HCT116 (cell line): ENCODE data around the gene BMERB1. TPM values are rescaled to one million over a fixed set of nuclear protein-coding genes. Genes with fewer than 3 reads are reported as not detected.

Experiments
- ATAC-seq: fragments of 200-7000 bp; cut with Tn5 transposase; 2 replicates; pipeline ENCODE4 v1.9.1; 2020; ENCODE audit warnings: mild to moderate bottlenecking, moderate library complexity
- BruUV-seq: library from RNA; stranded (reverse); fragments of 400-500 nt; replicated peaks from 2 replicates; lab custom pipeline; 2021; lab: Mats Ljungman, UMichigan
- CTCF ChIA-PET: fragments of 300-600 bp; sonication (Branson Sonifier 250); formaldehyde crosslinking; loops from one replicate; lab custom pipeline; 2021; ENCODE audit warnings: antibody characterized with exemption; lab: Charles Lee
- POLR2A ChIA-PET: fragments of 300-600, 350-600 bp; sonication (Branson Sonifier 250); formaldehyde crosslinking; loops from one replicate; lab custom pipeline; 2021; ENCODE audit warnings: antibody characterized with exemption; lab: Charles Lee
- RAD21 ChIA-PET, 2 experiments: fragments of 300-600 bp; sonication (Branson Sonifier 250); formaldehyde crosslinking; loops; one replicate each; lab custom pipeline; 2023; ENCODE audit warnings: low total read pairs in 2 of 2; ENCODE audit not compliant: uncharacterized antibody in 2 of 2, unreplicated experiment in 2 of 2, low non-redundant PET in 1 of 2; lab: Charles Lee
- DNase-seq: peaks from one replicate; pipeline ENCODE4 v3.0.0-alpha.2; 2010; ENCODE audit warnings: low read depth, low spot score
- H2AFZ ChIP-seq: fragments of 200-600 bp; shearing (Covaris generic), sonication (generic); 2 replicates; pipeline ENCODE4 v1.6.1; 2017; ENCODE audit warnings: low read depth, mixed run types, mixed read lengths, antibody characterized with exemption, low read length; ENCODE audit not compliant: poor library complexity, severe bottlenecking
- H3K27ac ChIP-seq: 2 replicates; pipeline ENCODE4 v1.5.1; 2012; ENCODE audit warnings: low read depth, low read length
- H3K27me3 ChIP-seq: fragments of 200-600 bp; sonication (generic); 2 replicates; pipeline ENCODE4 v1.6.1; 2016; ENCODE audit warnings: mixed run types, low read length, mixed read lengths; ENCODE audit not compliant: insufficient read depth
- H3K36me3 ChIP-seq, 2 experiments: fragments of 200-500 bp in 1 of 2; fragments of 200-600 bp in 1 of 2; sonication (Bioruptor generic) in 1 of 2; sonication (generic) in 1 of 2; 2 replicates each; pipeline versions ENCODE4 v1.5.1 to v1.6.1; 2014 to 2016; ENCODE audit warnings: low read length in 2 of 2, inconsistent platforms in 1 of 2, mixed read lengths in 1 of 2, mixed run types in 1 of 2; ENCODE audit not compliant: insufficient read depth in 2 of 2, control insufficient read depth in 1 of 2
- H3K4me1 ChIP-seq, 2 experiments: fragments of 200-600 bp in 1 of 2; sonication (generic) in 1 of 2; 2 replicates each; pipeline versions ENCODE4 v1.5.1 to v1.6.1; 2012 to 2017; ENCODE audit warnings: low read length in 2 of 2, inconsistent platforms in 1 of 2, mild to moderate bottlenecking in 1 of 2, mixed read lengths in 1 of 2, mixed run types in 1 of 2, moderate library complexity in 1 of 2; ENCODE audit not compliant: insufficient read depth in 2 of 2, control insufficient read depth in 1 of 2
- H3K4me2 ChIP-seq: fragments of 200-600 bp; sonication (generic); 2 replicates; pipeline ENCODE4 v1.6.1; 2017; ENCODE audit warnings: mixed run types, low read length, mixed read lengths
- H3K4me3 ChIP-seq, 2 experiments: fragments of 200-600 bp in 1 of 2; sonication (generic) in 1 of 2; replicated peaks in 1 of 2; 2 replicates each; pipeline ENCODE4 v1.5.1; 2011 to 2016; ENCODE audit warnings: low read length in 2 of 2, control low read depth in 1 of 2, low read depth in 1 of 2, mild to moderate bottlenecking in 1 of 2, mixed read lengths in 1 of 2, mixed run types in 1 of 2
- H3K79me2 ChIP-seq: fragments of 200-600 bp; sonication (generic); 2 replicates; pipeline ENCODE4 v1.6.1; 2017; ENCODE audit warnings: mild to moderate bottlenecking, mixed run types, low read length, moderate library complexity, mixed read lengths; ENCODE audit not compliant: insufficient read depth
- H3K9ac ChIP-seq: fragments of 200-600 bp; sonication (generic); 2 replicates; pipeline ENCODE4 v1.6.1; 2016; ENCODE audit warnings: low read length, mixed read lengths
- H3K9me2 ChIP-seq: fragments of 200-600 bp; sonication (generic), shearing (Covaris generic); 2 replicates; pipeline ENCODE4 v1.6.1; 2017; ENCODE audit warnings: mixed run types, mild to moderate bottlenecking, moderate library complexity; ENCODE audit not compliant: insufficient read depth
- H3K9me3 ChIP-seq, 2 experiments: fragments of 200-500 bp in 1 of 2; fragments of 200-600 bp in 1 of 2; sonication (Bioruptor generic) in 1 of 2; sonication (generic) in 1 of 2; 2 replicates each; pipeline ENCODE4 v1.6.1; 2014 to 2017; ENCODE audit warnings: low read length in 2 of 2, mixed read lengths in 2 of 2, inconsistent platforms in 1 of 2, low read depth in 1 of 2, mild to moderate bottlenecking in 1 of 2, mixed run types in 1 of 2, moderate library complexity in 1 of 2; ENCODE audit not compliant: control insufficient read depth in 1 of 2, insufficient read depth in 1 of 2
- H4K20me1 ChIP-seq: fragments of 200-600 bp; sonication (generic), shearing (Covaris generic); 2 replicates; pipeline ENCODE4 v1.6.1; 2017; ENCODE audit warnings: mixed run types, mild to moderate bottlenecking, moderate library complexity; ENCODE audit not compliant: insufficient read depth
- CBX3 ChIP-seq: IDR thresholded peaks from 2 replicates; pipeline ENCODE4 v1.6.1; 2012; ENCODE audit warnings: low read depth
- CEBPB ChIP-seq: IDR thresholded peaks from 2 replicates; pipeline ENCODE4 v1.6.1; 2012; ENCODE audit warnings: low read depth
- EGR1 ChIP-seq: IDR thresholded peaks from 2 replicates; pipeline ENCODE4 v1.6.1; 2012; ENCODE audit warnings: low read depth
- ELF1 ChIP-seq: IDR thresholded peaks from 2 replicates; pipeline ENCODE4 v1.6.1; 2012; ENCODE audit warnings: low read depth, borderline replicate concordance
- EZH2 ChIP-seq: fragments of 200-600 bp; sonication (generic); IDR thresholded peaks from 2 replicates; pipeline ENCODE4 v1.6.1; 2017; ENCODE audit warnings: antibody characterized with exemption, mixed run types
- POLR2AphosphoS5 ChIP-seq: IDR thresholded peaks from 2 replicates; pipeline ENCODE4 v1.6.1; 2011; ENCODE audit warnings: mild to moderate bottlenecking, low read depth, low read length, moderate library complexity
- SIN3A ChIP-seq: IDR thresholded peaks from 2 replicates; pipeline ENCODE4 v1.6.1; 2012; ENCODE audit warnings: low read depth
- YY1 ChIP-seq: IDR thresholded peaks from 2 replicates; pipeline ENCODE4 v1.6.1; 2011; ENCODE audit warnings: low read length, low read depth, moderate library complexity, mild to moderate bottlenecking; ENCODE audit not compliant: insufficient replicate concordance; ENCODE audit errors: extremely low read depth
- ZFX ChIP-seq: fragments of 450-650 bp; IDR thresholded peaks from 2 replicates; pipeline ENCODE4 v1.6.1; 2017
- ZNF274 ChIP-seq: fragments of 200-500 bp; sonication (Bioruptor generic); IDR thresholded peaks from 2 replicates; pipeline ENCODE4 v1.6.1; 2014; ENCODE audit warnings: mild to moderate bottlenecking, low read depth, low read length, inconsistent platforms
- intact Hi-C: fragments of 100-400 bp; cut with micrococcal nuclease; formaldehyde crosslinking; loops from 2 replicates; pipeline ENCODE4 v1.10.0; 2022
- total RNA-seq: library from RNA; stranded (reverse); gene quantifications from one replicate; pipeline ENCODE4 v1.2.1, GENCODE V29; 2021; ENCODE audit not compliant: unreplicated experiment
- TF ChIP-seq, protein P1 (sequence below): IDR thresholded peaks from 2 replicates; pipeline ENCODE4 v1.6.1; 2012; ENCODE audit warnings: low read depth

BMERB1 gene
- total RNA-seq, 1 experiment from 2014 or later, result 43.6 TPM

DNA sequence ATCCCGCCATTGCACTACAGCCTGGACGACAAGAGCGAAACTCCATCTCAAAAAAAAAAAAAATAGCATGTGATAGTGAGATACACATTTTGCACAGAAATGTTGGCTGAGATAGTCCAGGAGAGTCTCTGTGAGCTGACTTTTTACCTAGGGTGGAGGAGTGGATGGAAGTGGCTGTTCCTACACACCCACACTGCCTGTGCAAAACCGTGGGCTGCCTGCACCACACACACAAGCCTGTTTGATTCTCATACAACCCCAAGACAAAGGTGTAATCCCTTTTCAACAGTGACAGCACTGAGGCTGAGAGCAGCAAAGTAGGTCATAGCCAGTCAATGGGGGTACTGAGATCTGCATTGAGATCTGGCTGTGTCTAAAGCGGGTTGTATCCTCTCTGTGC lies 121.7 kb downstream of the BMERB1 start:
- DNase-seq (no peak), ATAC-seq (no peak)
- H3K79me2 ChIP-seq, result no peaks in the 10 kb centered on the region
- H3K4me2 ChIP-seq, result no peak overlapping the region
- no TSS peak for BruUV-seq
- H3K27me3 ChIP-seq, result no peaks in the 10 kb centered on the region
- H2AFZ ChIP-seq, result no peak overlapping the region
- H3K36me3 ChIP-seq, result no peaks in the 10 kb centered on the region
- no peak overlapping the region for H3K9ac ChIP-seq
- ChIA-PET POLR2A (interaction anchor here (1.7 kb wide), 1 partner anchor 8 kb away, joined by 5 read pairs; no protein-coding TSS in a partner anchor), RAD21 (no interaction called here), CTCF (no interaction called here)
- no peak overlapping the region for H3K4me3 ChIP-seq
- TF ChIP-seq EZH2 (no peak), YY1 (no peak), EGR1 (no peak), SIN3A (no peak), ELF1 (no peak), CBX3 (no peak)
- H4K20me1 ChIP-seq, result no peaks in the 10 kb centered on the region
- no peak overlapping the region for H3K27ac ChIP-seq
- H3K9me3 ChIP-seq, result no peaks in the 10 kb centered on the region
- no peaks in the 10 kb centered on the region for H3K9me2 ChIP-seq
- intact Hi-C loops, result no loop called here
- H3K4me1 ChIP-seq, result peaks cover 5 to 21% of the 10 kb centered on the region in 2 experiments

DNA sequence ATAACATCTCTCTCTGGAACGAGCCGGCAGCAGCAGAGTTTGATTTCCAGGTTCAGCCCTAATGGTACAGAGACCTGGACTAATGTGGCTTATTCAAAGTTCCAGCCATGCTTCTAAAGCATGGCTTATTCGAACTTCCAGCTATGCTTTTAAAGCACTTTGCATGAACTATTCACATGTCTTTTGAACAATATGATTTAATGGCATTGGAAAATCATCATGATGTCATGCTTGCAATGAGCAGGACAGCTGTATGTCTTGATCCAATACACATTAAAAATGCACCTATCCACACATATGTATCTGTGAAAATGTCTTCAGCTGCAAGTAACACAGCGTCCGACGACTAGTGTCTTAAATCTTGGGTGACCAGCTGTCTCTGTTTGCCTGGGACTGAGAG lies 122.9 kb downstream of the BMERB1 start:
- Histone ChIP-seq H3K4me2 (no peak overlapping the region), H3K9ac (no peak overlapping the region), H3K27ac (no peak overlapping the region), H4K20me1 (no peaks in the 10 kb centered on the region), H3K27me3 (no peaks in the 10 kb centered on the region), H3K36me3 (no peaks in the 10 kb centered on the region), H3K9me2 (no peaks in the 10 kb centered on the region), H3K9me3 (no peaks in the 10 kb centered on the region), H3K79me2 (no peaks in the 10 kb centered on the region), H3K4me3 (no peak overlapping the region), H2AFZ (no peak overlapping the region), H3K4me1 (peaks cover 0 to 11% of the 10 kb centered on the region in 2 experiments; a peak in 1 of 4 replicates)
- ATAC-seq (no peak), DNase-seq (no peak)
- TF ChIP-seq ZFX (no peak), EGR1 (no peak), YY1 (no peak), ZNF274 (no peak), CEBPB (no peak), POLR2AphosphoS5 (no peak)
- TF ChIP-seq, protein P1, sequence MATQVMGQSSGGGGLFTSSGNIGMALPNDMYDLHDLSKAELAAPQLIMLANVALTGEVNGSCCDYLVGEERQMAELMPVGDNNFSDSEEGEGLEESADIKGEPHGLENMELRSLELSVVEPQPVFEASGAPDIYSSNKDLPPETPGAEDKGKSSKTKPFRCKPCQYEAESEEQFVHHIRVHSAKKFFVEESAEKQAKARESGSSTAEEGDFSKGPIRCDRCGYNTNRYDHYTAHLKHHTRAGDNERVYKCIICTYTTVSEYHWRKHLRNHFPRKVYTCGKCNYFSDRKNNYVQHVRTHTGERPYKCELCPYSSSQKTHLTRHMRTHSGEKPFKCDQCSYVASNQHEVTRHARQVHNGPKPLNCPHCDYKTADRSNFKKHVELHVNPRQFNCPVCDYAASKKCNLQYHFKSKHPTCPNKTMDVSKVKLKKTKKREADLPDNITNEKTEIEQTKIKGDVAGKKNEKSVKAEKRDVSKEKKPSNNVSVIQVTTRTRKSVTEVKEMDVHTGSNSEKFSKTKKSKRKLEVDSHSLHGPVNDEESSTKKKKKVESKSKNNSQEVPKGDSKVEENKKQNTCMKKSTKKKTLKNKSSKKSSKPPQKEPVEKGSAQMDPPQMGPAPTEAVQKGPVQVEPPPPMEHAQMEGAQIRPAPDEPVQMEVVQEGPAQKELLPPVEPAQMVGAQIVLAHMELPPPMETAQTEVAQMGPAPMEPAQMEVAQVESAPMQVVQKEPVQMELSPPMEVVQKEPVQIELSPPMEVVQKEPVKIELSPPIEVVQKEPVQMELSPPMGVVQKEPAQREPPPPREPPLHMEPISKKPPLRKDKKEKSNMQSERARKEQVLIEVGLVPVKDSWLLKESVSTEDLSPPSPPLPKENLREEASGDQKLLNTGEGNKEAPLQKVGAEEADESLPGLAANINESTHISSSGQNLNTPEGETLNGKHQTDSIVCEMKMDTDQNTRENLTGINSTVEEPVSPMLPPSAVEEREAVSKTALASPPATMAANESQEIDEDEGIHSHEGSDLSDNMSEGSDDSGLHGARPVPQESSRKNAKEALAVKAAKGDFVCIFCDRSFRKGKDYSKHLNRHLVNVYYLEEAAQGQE, result no peak
- ChIA-PET RAD21 (no interaction called here), POLR2A (no interaction called here), CTCF (no interaction called here)
- no TSS peak for BruUV-seq
- intact Hi-C loops, result no loop called here
